Astrocyte (in vitro differentiated cells and primary cell): ENCODE results near the gene SLC25A47. TPM values are rescaled to one million over a fixed set of nuclear protein-coding genes. Genes with fewer than 3 reads are reported as not detected.

ENCODE experiments used
- DNase-seq: peaks from one replicate; pipeline ENCODE4 v3.0.0-alpha.2; 2010; ENCODE audit warnings: low read depth
- FAIRE-seq: peaks from 2 replicates; lab custom pipeline; 2011; peaks lifted over from hg19 to GRCh38; lab: Jason Lieb, UNC
- H2AFZ ChIP-seq: 2 replicates; pipeline ENCODE4 v1.6.0; 2012; ENCODE audit warnings: low read depth, low read length, inconsistent platforms
- H3K27ac ChIP-seq: 2 replicates; pipeline ENCODE4 v1.5.1; 2011; ENCODE audit warnings: low read depth, low read length, inconsistent platforms
- H3K27me3 ChIP-seq: 2 replicates; pipeline ENCODE4 v1.6.0; 2011; ENCODE audit warnings: low read length, inconsistent platforms; ENCODE audit not compliant: insufficient read depth
- H3K36me3 ChIP-seq: 2 replicates; pipeline ENCODE4 v1.5.1; 2011; ENCODE audit warnings: low read length, inconsistent platforms; ENCODE audit not compliant: insufficient read depth
- H3K4me1 ChIP-seq: 2 replicates; pipeline ENCODE4 v1.5.1; 2011; ENCODE audit warnings: low read length, inconsistent platforms; ENCODE audit not compliant: insufficient read depth
- H3K4me2 ChIP-seq: 2 replicates; pipeline ENCODE4 v1.6.0; 2012; ENCODE audit warnings: low read length, inconsistent platforms
- H3K4me3 ChIP-seq: 2 replicates; pipeline ENCODE4 v1.5.1; 2011; ENCODE audit warnings: low read depth, mild to moderate bottlenecking, low read length, inconsistent platforms; ENCODE audit not compliant: insufficient read depth
- H3K79me2 ChIP-seq: 2 replicates; pipeline ENCODE4 v1.6.0; 2012; ENCODE audit warnings: mild to moderate bottlenecking, low read length, inconsistent platforms; ENCODE audit not compliant: insufficient read depth
- H3K9ac ChIP-seq: 2 replicates; pipeline ENCODE4 v1.6.0; 2012; ENCODE audit warnings: mild to moderate bottlenecking, low read length, inconsistent platforms
- H3K9me3 ChIP-seq: 2 replicates; pipeline ENCODE4 v1.5.1; 2012; ENCODE audit warnings: low read depth, mild to moderate bottlenecking, low read length, inconsistent platforms; ENCODE audit not compliant: insufficient read depth
- H4K20me1 ChIP-seq: 2 replicates; pipeline ENCODE4 v1.6.0; 2012; ENCODE audit warnings: low read length, inconsistent platforms; ENCODE audit not compliant: insufficient read depth
- H3K27ac Mint-ChIP-seq: one replicate; pipeline ENCODE4 v1.8.0; 2021; ENCODE audit warnings: mild to moderate bottlenecking, mixed read lengths; ENCODE audit not compliant: unreplicated experiment
- H3K27me3 Mint-ChIP-seq: one replicate; pipeline ENCODE4 v1.8.0; 2021; ENCODE audit warnings: low read depth, mixed read lengths; ENCODE audit not compliant: unreplicated experiment
- H3K36me3 Mint-ChIP-seq: one replicate; pipeline ENCODE4 v1.8.0; 2021; ENCODE audit warnings: low read depth, mixed read lengths; ENCODE audit not compliant: unreplicated experiment
- H3K4me1 Mint-ChIP-seq: one replicate; pipeline ENCODE4 v1.8.0; 2021; ENCODE audit warnings: low read depth, mixed read lengths; ENCODE audit not compliant: unreplicated experiment
- H3K4me3 Mint-ChIP-seq: one replicate; pipeline ENCODE4 v1.8.0; 2021; ENCODE audit warnings: mild to moderate bottlenecking, moderate library complexity, mixed read lengths; ENCODE audit not compliant: unreplicated experiment
- H3K9me3 Mint-ChIP-seq: one replicate; pipeline ENCODE4 v1.8.0; 2021; ENCODE audit warnings: mild to moderate bottlenecking, mixed read lengths; ENCODE audit not compliant: unreplicated experiment
- EZH2 ChIP-seq: IDR thresholded peaks from 2 replicates; pipeline ENCODE4 v1.6.1; 2012; ENCODE audit warnings: mild to moderate bottlenecking, low read length, inconsistent platforms; ENCODE audit not compliant: insufficient read depth
- total RNA-seq: library from RNA; stranded (reverse); gene quantifications from 2 replicates; pipeline ENCODE4 v1.2.1, GENCODE V29; 2021
- TF ChIP-seq, protein P1 (sequence below): IDR thresholded peaks from 2 replicates; pipeline ENCODE4 v1.5.1; 2011; ENCODE audit warnings: low read depth, mild to moderate bottlenecking, inconsistent platforms, low read length, moderate library complexity; ENCODE audit not compliant: insufficient read depth

The SLC25A47 gene
- total RNA-seq, 1 donor from 2014 or later, result not detected

DNA sequence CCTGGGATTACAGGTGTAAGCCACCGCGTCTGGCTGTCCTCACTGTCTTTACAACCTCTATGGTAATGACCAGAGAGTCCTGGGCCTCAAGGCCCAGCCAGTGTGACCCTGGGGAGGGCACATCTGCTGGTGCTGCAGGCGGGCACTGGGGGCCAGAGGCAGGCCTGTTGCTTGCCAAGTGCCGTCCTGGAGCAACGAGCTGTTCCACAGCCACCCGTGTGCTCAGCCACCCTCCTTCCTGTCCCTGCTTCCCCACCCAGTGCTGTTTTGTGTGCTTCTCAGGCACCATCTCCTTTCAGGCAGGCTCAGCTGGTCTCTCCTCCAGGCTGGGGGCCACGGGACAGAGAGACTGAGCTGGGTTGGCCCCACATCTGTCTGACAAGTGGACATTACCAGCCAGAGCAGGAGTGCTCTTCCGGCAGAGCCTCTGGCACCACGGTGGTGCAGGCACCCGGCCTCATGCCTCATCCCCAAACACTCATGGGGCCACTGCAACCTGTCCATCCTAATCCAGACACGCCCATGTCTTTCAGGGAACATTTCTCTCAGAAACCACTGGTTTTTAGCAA is 9.0 kb downstream of the SLC25A47 start:
- Histone ChIP-seq H4K20me1 (no peaks in the 10 kb centered on the region), H3K4me1 (no peaks in the 10 kb centered on the region), H3K36me3 (peaks cover 3% of the 10 kb centered on the region), H3K27me3 (no peaks in the 10 kb centered on the region), H3K79me2 (no peaks in the 10 kb centered on the region), H2AFZ (no peak overlapping the region), H3K4me3 (no peak overlapping the region), H3K9ac (no peak overlapping the region), H3K4me2 (no peak overlapping the region), H3K9me3 (no peaks in the 10 kb centered on the region), H3K27ac (no peak overlapping the region)
- no peaks in the 10 kb centered on the region for H3K4me1 Mint-ChIP-seq
- peak overlapping the region; percentile 34 for H3K27ac Mint-ChIP-seq
- DNase-seq (no peak), FAIRE-seq (no peak)
- no peak overlapping the region for H3K4me3 Mint-ChIP-seq
- no peaks in the 10 kb centered on the region for H3K27me3 Mint-ChIP-seq
- peaks cover 30% of the 10 kb centered on the region for H3K36me3 Mint-ChIP-seq
- H3K9me3 Mint-ChIP-seq, result no peaks in the 10 kb centered on the region
- no peak for TF ChIP-seq EZH2
- TF ChIP-seq, protein P1, sequence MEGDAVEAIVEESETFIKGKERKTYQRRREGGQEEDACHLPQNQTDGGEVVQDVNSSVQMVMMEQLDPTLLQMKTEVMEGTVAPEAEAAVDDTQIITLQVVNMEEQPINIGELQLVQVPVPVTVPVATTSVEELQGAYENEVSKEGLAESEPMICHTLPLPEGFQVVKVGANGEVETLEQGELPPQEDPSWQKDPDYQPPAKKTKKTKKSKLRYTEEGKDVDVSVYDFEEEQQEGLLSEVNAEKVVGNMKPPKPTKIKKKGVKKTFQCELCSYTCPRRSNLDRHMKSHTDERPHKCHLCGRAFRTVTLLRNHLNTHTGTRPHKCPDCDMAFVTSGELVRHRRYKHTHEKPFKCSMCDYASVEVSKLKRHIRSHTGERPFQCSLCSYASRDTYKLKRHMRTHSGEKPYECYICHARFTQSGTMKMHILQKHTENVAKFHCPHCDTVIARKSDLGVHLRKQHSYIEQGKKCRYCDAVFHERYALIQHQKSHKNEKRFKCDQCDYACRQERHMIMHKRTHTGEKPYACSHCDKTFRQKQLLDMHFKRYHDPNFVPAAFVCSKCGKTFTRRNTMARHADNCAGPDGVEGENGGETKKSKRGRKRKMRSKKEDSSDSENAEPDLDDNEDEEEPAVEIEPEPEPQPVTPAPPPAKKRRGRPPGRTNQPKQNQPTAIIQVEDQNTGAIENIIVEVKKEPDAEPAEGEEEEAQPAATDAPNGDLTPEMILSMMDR, result no peak

DNA sequence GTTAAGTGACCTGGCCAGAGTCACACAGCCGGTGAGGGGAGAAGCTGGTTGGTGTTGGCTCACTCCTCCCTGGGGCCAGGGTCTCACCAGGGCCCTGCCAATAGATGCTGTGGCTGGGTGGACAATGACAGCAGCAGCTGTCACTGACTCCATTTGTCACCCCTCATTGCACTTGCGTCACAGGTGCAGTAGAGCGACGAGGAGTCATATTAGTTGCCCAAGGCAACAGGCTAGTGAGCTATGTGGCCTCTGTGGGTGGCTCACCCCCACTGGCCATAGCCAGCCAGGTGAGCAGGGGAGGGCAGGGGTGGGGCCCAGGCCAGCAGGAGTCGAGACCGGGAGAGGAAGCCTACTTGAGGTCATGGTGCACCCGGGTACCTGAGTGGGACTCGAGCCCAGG is 9.7 kb downstream of the SLC25A47 start:
- H3K9ac ChIP-seq, result no peak overlapping the region
- no peak overlapping the region for H3K4me3 ChIP-seq
- Mint-ChIP-seq H3K4me3 (no peak overlapping the region), H3K4me1 (no peaks in the 10 kb centered on the region), H3K27ac (no peak overlapping the region), H3K36me3 (peaks cover 30% of the 10 kb centered on the region), H3K27me3 (no peaks in the 10 kb centered on the region), H3K9me3 (no peaks in the 10 kb centered on the region)
- H3K27ac ChIP-seq, result no peak overlapping the region
- no peaks in the 10 kb centered on the region for H4K20me1 ChIP-seq
- no peaks in the 10 kb centered on the region for H3K79me2 ChIP-seq
- H3K36me3 ChIP-seq, result peaks cover 5% of the 10 kb centered on the region
- no peaks in the 10 kb centered on the region for H3K9me3 ChIP-seq
- DNase-seq, result no peak
- FAIRE-seq, result no peak
- H3K4me1 ChIP-seq, result no peaks in the 10 kb centered on the region
- no peak overlapping the region for H3K4me2 ChIP-seq
- H2AFZ ChIP-seq, result no peak overlapping the region
- TF ChIP-seq, protein P1, result no peak
- no peak for TF ChIP-seq EZH2
- no peaks in the 10 kb centered on the region for H3K27me3 ChIP-seq

DNA sequence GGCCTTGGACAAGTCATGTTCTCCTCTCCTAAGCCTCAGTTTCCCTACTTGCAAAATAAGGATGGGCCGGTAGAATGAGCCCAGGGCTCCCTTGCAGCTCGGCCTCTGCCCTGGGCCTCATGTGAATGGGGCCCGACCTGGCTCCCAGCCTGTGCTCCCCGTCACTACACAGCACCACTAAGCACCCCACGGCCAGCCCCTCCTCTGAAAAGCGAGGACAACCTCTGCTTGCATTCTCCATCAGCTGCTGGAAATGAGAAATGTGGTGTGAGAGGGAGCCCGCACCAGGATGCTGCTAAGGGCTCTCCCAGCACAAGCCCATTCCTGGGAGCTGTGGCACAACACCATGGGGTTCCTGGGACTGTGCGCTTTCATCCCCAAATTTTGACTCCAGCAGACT is 10.2 kb downstream of the SLC25A47 start:
- Mint-ChIP-seq H3K4me1 (no peaks in the 10 kb centered on the region), H3K9me3 (no peaks in the 10 kb centered on the region), H3K36me3 (peaks cover 32% of the 10 kb centered on the region), H3K27me3 (no peaks in the 10 kb centered on the region), H3K27ac (no peak overlapping the region), H3K4me3 (no peak overlapping the region)
- Histone ChIP-seq H3K9me3 (no peaks in the 10 kb centered on the region), H3K4me2 (no peak overlapping the region), H3K36me3 (peaks cover 5% of the 10 kb centered on the region), H3K27me3 (no peaks in the 10 kb centered on the region), H3K4me1 (no peaks in the 10 kb centered on the region), H3K9ac (no peak overlapping the region), H3K4me3 (no peak overlapping the region), H4K20me1 (no peaks in the 10 kb centered on the region), H2AFZ (no peak overlapping the region), H3K79me2 (no peaks in the 10 kb centered on the region), H3K27ac (no peak overlapping the region)
- TF ChIP-seq, protein P1, result no peak
- no peak for FAIRE-seq
- DNase-seq, result no peak
